D721Med (cell line): ENCODE results near the gene RELL1.

Experiments
- DNase-seq: peaks from one replicate; pipeline ENCODE4 v3.0.0; 2011; ENCODE audit warnings: low spot score; ENCODE audit not compliant: insufficient read length
- FAIRE-seq: peaks from 2 replicates; lab custom pipeline; 2011; peaks lifted over from hg19 to GRCh38; lab: Jason Lieb, UNC
- CTCF ChIP-seq: IDR thresholded peaks from 2 replicates; pipeline ENCODE4 v1.5.1; 2012; ENCODE audit warnings: mild to moderate bottlenecking, control low read depth; ENCODE audit not compliant: insufficient read depth; ENCODE audit errors: missing control alignments

The RELL1 gene

GRCh38 chr4:37661772-37662171, 24.4 kb downstream of the RELL1 start:
- FAIRE-seq (no peak), DNase-seq (no peak)
- no peak for TF ChIP-seq CTCF

- DNase-seq (no peak), FAIRE-seq (no peak)
- no peak for TF ChIP-seq CTCF
Observed at GRCh38 chr4:37659696-37660095, 26.5 kb downstream of the RELL1 start.

- DNase-seq (no peak), FAIRE-seq (no peak)
- TF ChIP-seq CTCF: no peak
Observed at GRCh38 chr4:37656649-37657048, 29.5 kb downstream of the RELL1 start.

- no peak for TF ChIP-seq CTCF
- FAIRE-seq (no peak), DNase-seq (no peak)
Observed at GRCh38 chr4:37653601-37654000, 32.6 kb downstream of the RELL1 start.

GRCh38 chr4:37652747-37653527, 33.2 kb downstream of the RELL1 start:
- no peak for DNase-seq
- FAIRE-seq: no peak
- no peak for TF ChIP-seq CTCF

GRCh38 chr4:37651781-37652377, 34.3 kb downstream of the RELL1 start:
- no peak for TF ChIP-seq CTCF
- DNase-seq (no peak), FAIRE-seq (no peak)

- DNase-seq (no peak), FAIRE-seq (no peak)
- no peak for TF ChIP-seq CTCF
Observed at GRCh38 chr4:37650481-37650880, 35.7 kb downstream of the RELL1 start.
